ENCODE results near the gene RELT.

The RELT gene

DNA sequence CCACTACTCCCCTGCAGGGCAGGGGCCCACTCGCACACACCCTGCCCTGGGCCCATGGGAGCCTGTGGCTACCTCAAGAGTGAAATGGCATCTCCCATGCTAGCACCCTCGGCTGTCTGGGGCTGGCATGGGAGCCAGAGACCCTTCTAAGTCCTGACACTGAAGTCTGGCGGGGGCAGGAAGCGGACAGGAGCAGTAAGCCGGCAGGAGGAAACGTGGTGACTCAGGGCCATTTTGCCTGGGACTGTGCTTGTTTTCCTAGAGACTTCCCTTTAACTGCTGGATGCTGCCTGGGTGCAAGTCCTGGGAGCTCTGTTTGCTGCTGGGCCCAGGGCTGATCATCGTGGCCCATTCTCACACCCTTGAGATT, 16.8 kb downstream of the RELT start:
- Histone ChIP-seq H3K79me2 (ENCODE audit: low read length) (peaks cover 10% of the 10 kb centered on the region), H3F3A (ENCODE audit: insufficient read depth, low read length) (no peaks in the 10 kb centered on the region), H3K27ac (ENCODE audit: low read length) (no peak overlapping the region), H3K4me2 (ENCODE audit: low read depth, low read length) (no peak overlapping the region), H3K9me3 (replicated peaks; ENCODE audit: insufficient read depth, low read length) (no peaks in the 10 kb centered on the region), H3K9me2 (replicated peaks; ENCODE audit: insufficient read depth, low read length) (no peaks in the 10 kb centered on the region), H3K4me1 (ENCODE audit: low read length) (no peaks in the 10 kb centered on the region), H3K27me3 (replicated peaks; ENCODE audit: insufficient read depth, low read length) (no peaks in the 10 kb centered on the region), H3K9ac (ENCODE audit: low read length) (no peak overlapping the region), H4K20me1 (ENCODE audit: insufficient read depth, low read length) (no peaks in the 10 kb centered on the region; the same call in 1 of the 2 replicates), H3K4me3 (ENCODE audit: low read length) (no peak overlapping the region), H3K36me3 (replicated peaks; ENCODE audit: insufficient read depth, low read length) (no peaks in the 10 kb centered on the region), H2AFZ (ENCODE audit: low read length) (no peak overlapping the region)
- TF ChIP-seq, protein P1, sequence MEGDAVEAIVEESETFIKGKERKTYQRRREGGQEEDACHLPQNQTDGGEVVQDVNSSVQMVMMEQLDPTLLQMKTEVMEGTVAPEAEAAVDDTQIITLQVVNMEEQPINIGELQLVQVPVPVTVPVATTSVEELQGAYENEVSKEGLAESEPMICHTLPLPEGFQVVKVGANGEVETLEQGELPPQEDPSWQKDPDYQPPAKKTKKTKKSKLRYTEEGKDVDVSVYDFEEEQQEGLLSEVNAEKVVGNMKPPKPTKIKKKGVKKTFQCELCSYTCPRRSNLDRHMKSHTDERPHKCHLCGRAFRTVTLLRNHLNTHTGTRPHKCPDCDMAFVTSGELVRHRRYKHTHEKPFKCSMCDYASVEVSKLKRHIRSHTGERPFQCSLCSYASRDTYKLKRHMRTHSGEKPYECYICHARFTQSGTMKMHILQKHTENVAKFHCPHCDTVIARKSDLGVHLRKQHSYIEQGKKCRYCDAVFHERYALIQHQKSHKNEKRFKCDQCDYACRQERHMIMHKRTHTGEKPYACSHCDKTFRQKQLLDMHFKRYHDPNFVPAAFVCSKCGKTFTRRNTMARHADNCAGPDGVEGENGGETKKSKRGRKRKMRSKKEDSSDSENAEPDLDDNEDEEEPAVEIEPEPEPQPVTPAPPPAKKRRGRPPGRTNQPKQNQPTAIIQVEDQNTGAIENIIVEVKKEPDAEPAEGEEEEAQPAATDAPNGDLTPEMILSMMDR (IDR thresholded peaks at IDR 0.05; ENCODE audit: low read length): no peak
- TF ChIP-seq EZH2 (optimal IDR thresholded peaks at IDR 0.05; ENCODE audit: low read depth, low read length): no peak
- no peak for TF ChIP-seq EZH2phosphoT487 (IDR thresholded peaks at IDR 0.05; ENCODE audit: low read length)
- no peak for DNase-seq

DNA sequence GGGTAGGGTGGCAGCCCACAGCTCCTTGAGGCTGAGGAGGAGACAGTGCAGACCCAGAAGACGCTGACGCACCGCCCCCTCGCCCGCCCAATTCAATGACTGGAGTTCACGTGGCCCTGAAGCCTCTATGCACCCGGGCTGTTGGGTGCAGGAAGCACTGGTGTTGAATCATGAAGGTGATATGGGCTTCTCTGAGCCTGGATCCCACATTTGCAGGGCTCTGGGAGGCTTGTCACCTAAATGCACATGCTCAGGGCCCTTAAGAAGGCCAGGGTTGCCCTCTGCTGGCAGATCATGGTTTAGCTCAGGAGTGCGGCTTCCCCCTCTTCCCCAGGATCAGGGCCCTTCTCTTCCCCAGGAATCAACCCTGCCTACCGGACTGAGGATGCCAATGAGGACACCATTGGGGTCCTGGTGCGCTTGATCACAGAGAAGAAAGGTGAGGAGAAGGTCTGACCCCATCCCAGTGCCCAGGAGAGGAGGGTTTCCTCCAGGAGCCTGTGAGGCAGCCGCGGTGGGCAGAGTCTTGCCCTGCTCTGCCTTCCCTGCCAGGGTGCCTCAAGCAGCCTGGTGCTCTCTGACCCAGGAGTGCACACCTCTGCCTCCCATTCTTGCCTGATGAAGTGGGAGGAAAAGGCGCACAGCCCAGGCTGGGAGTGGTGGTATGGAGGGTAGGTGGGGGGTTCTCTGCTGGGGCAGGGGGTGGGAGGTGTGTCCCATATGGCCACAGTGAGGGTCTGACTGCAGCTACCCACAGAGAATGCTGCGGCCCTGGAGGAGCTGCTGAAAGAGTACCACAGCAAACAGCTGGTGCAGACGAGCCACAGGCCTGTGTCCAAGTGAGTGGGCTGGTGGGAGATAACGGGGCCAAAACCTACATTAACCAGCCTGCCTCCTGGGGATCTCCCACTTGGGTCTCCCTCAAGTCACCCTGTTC, 17.5 kb downstream of the RELT start:
- no peaks in the 10 kb centered on the region for H3K27me3 ChIP-seq (replicated peaks; ENCODE audit: insufficient read depth, low read length)
- H3K79me2 ChIP-seq (ENCODE audit: low read length): peaks cover 5% of the 10 kb centered on the region; the same call in 1 of the 2 replicates
- no peaks in the 10 kb centered on the region for H3K9me3 ChIP-seq (replicated peaks; ENCODE audit: insufficient read depth, low read length)
- H3K36me3 ChIP-seq (replicated peaks; ENCODE audit: insufficient read depth, low read length): no peaks in the 10 kb centered on the region
- no peak overlapping the region for H3K9ac ChIP-seq (ENCODE audit: low read length)
- TF ChIP-seq, protein P1 (IDR thresholded peaks at IDR 0.05; ENCODE audit: low read length): peak; percentile 66
- TF ChIP-seq EZH2 (optimal IDR thresholded peaks at IDR 0.05; ENCODE audit: low read depth, low read length) (no peak), EZH2phosphoT487 (IDR thresholded peaks at IDR 0.05; ENCODE audit: low read length) (no peak)
- H2AFZ ChIP-seq (ENCODE audit: low read length): no peak overlapping the region
- no peaks in the 10 kb centered on the region for H3F3A ChIP-seq (ENCODE audit: insufficient read depth, low read length)
- H4K20me1 ChIP-seq (ENCODE audit: insufficient read depth, low read length): no peaks in the 10 kb centered on the region; the same call in 1 of the 2 replicates
- H3K9me2 ChIP-seq (replicated peaks; ENCODE audit: insufficient read depth, low read length): no peaks in the 10 kb centered on the region
- no peaks in the 10 kb centered on the region for H3K4me1 ChIP-seq (ENCODE audit: low read length)
- DNase-seq: peak; percentile 59
- no peak overlapping the region for H3K27ac ChIP-seq (ENCODE audit: low read length)
- H3K4me3 ChIP-seq (ENCODE audit: low read length): no peak overlapping the region
- no peak overlapping the region for H3K4me2 ChIP-seq (ENCODE audit: low read depth, low read length)

DNA sequence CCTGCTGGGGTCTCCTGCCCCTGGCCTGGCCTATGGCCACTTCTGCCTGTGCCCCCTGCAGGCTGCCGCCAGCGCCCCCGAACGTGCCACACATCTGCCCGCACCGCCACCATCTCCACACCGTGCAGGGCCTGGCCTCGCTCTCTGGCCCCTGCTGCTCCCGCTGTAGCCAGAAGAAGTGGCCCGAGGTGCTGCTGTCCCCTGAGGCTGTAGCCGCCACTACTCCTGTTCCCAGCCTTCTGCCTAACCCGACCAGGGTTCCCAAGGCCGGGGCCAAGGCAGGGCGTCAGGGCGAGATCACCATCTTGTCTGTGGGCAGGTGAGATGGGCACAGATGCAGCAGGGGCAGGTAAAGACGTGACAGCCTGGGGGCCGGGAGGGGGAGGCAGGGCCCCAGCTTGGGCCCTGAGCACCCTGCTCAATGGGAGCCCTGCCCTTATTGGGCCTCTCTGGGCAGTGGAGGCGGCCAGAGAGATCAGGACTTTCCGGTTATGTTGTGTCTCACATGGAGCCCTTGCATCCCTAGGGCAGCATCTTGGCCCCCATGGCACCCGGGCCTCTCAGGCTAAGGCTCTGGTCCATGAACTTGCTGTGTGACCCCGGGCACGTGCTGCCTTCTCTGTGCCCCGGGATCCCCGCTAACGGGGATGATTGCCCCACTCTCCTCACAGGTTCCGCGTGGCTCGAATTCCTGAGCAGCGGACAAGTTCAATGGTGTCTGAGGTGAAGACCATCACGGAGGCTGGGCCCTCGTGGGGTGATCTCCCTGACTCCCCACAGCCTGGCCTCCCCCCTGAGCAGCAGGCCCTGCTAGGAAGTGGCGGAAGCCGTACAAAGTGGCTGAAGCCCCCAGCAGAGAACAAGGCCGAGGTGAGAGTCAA, 18.5 kb downstream of the RELT start:
- Histone ChIP-seq H3K27ac (ENCODE audit: low read length) (no peak overlapping the region), H3K27me3 (replicated peaks; ENCODE audit: insufficient read depth, low read length) (no peaks in the 10 kb centered on the region), H3F3A (ENCODE audit: insufficient read depth, low read length) (no peaks in the 10 kb centered on the region), H3K4me3 (ENCODE audit: low read length) (no peak overlapping the region), H3K9ac (ENCODE audit: low read length) (no peak overlapping the region), H3K79me2 (ENCODE audit: low read length) (peaks cover 5% of the 10 kb centered on the region; the same call in 1 of the 2 replicates), H3K36me3 (replicated peaks; ENCODE audit: insufficient read depth, low read length) (no peaks in the 10 kb centered on the region), H2AFZ (ENCODE audit: low read length) (no peak overlapping the region), H3K4me2 (ENCODE audit: low read depth, low read length) (no peak overlapping the region), H3K9me3 (replicated peaks; ENCODE audit: insufficient read depth, low read length) (no peaks in the 10 kb centered on the region), H3K9me2 (replicated peaks; ENCODE audit: insufficient read depth, low read length) (no peaks in the 10 kb centered on the region), H4K20me1 (ENCODE audit: insufficient read depth, low read length) (no peaks in the 10 kb centered on the region), H3K4me1 (ENCODE audit: low read length) (no peaks in the 10 kb centered on the region)
- no peak for DNase-seq
- TF ChIP-seq, protein P1 (IDR thresholded peaks at IDR 0.05; ENCODE audit: low read length): no peak
- no peak for TF ChIP-seq EZH2phosphoT487 (IDR thresholded peaks at IDR 0.05; ENCODE audit: low read length)
- no peak for TF ChIP-seq EZH2 (optimal IDR thresholded peaks at IDR 0.05; ENCODE audit: low read depth, low read length)

Data from MM.1S (cell line).